PFSK-1 (cell line): ENCODE measurements around the gene TXNIP.

Experiments
- FOXP2 ChIP-seq: optimal IDR thresholded peaks from 2 replicates; pipeline ENCODE3; 2011; ENCODE audit warnings: borderline replicate concordance, control low read depth, inconsistent platforms; ENCODE audit not compliant: insufficient read depth; ENCODE audit errors: extremely low read length, extremely low read depth
- POLR2AphosphoS5 ChIP-seq: IDR thresholded peaks from 2 replicates; pipeline ENCODE4 v1.6.1; 2012; ENCODE audit warnings: low read depth, mild to moderate bottlenecking, control low read depth, low read length, moderate library complexity
- SIN3A ChIP-seq: IDR thresholded peaks from 2 replicates; pipeline ENCODE4 v1.6.1; 2012; ENCODE audit warnings: mild to moderate bottlenecking, low read length, moderate library complexity, borderline replicate concordance; ENCODE audit not compliant: insufficient read depth
- TAF1 ChIP-seq: IDR thresholded peaks from 2 replicates; pipeline ENCODE4 v1.6.1; 2012; ENCODE audit warnings: low read length, control low read depth, borderline replicate concordance; ENCODE audit not compliant: insufficient read depth
- TF ChIP-seq, protein P1 (sequence below), 2 experiments: IDR thresholded peaks; 2 replicates each; pipeline versions ENCODE4 v1.6.1 to v1.8.0; 2011 to 2012; ENCODE audit warnings: low read depth in 2 of 2, low read length in 2 of 2, control low read depth in 1 of 2, inconsistent platforms in 1 of 2, mild to moderate bottlenecking in 1 of 2, moderate library complexity in 1 of 2; ENCODE audit not compliant: insufficient read depth in 1 of 2

DNA sequence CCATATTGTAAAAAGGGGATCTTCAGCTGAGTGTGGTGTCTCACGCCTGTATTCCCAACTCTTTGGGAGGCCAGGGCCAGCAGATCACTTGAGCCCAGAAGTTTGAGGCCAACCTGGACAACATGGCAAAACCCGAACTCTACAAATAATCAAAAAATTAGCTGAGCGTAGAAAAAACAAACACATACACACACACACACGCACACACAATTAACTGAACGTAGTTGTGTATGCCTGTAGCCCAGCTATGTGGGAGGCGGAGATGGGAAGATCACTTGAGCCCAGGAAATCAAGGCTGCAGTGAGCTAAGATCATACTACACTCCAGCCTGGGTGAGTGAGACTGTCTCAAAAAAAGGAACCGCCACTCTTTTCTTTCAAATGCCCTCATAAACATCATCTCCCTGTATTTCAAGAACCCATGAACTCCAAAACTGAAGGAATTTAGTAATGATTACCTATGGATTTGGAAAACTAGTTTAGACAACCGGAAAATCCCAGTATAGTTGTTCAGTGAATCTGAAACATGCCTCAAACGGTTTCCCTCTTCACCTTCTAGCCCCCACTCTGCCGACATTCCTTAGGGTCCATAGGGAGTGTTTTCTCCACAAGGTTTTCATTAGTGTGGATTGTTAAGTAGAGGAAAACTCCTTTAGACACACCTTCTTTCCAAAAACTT lies 4.5 kb downstream of the TXNIP start:
- TF ChIP-seq TAF1, result no peak
- peak; percentile 51; the same call in 1 of the 2 replicates for TF ChIP-seq POLR2AphosphoS5
- TF ChIP-seq, protein P1, sequence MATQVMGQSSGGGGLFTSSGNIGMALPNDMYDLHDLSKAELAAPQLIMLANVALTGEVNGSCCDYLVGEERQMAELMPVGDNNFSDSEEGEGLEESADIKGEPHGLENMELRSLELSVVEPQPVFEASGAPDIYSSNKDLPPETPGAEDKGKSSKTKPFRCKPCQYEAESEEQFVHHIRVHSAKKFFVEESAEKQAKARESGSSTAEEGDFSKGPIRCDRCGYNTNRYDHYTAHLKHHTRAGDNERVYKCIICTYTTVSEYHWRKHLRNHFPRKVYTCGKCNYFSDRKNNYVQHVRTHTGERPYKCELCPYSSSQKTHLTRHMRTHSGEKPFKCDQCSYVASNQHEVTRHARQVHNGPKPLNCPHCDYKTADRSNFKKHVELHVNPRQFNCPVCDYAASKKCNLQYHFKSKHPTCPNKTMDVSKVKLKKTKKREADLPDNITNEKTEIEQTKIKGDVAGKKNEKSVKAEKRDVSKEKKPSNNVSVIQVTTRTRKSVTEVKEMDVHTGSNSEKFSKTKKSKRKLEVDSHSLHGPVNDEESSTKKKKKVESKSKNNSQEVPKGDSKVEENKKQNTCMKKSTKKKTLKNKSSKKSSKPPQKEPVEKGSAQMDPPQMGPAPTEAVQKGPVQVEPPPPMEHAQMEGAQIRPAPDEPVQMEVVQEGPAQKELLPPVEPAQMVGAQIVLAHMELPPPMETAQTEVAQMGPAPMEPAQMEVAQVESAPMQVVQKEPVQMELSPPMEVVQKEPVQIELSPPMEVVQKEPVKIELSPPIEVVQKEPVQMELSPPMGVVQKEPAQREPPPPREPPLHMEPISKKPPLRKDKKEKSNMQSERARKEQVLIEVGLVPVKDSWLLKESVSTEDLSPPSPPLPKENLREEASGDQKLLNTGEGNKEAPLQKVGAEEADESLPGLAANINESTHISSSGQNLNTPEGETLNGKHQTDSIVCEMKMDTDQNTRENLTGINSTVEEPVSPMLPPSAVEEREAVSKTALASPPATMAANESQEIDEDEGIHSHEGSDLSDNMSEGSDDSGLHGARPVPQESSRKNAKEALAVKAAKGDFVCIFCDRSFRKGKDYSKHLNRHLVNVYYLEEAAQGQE (IDR thresholded peaks at IDR 0.05; ENCODE audit: insufficient read depth in 1 of 2, low read depth in 2 of 2, low read length in 2 of 2), result no peak
- no peak for TF ChIP-seq SIN3A
- no peak for TF ChIP-seq FOXP2
